H1 (cell line): Measurements from ENCODE around the gene BSX. TPM values are rescaled to one million over a fixed set of nuclear protein-coding genes. Genes with fewer than 3 reads are reported as not detected.

ENCODE experiments used
- CTCF ChIA-PET: fragments of 300-600 bp; sonication (Branson Sonifier 250); formaldehyde crosslinking; loops from one replicate; lab custom pipeline; 2021; ENCODE audit not compliant: partially characterized antibody; lab: Charles Lee
- POLR2A ChIA-PET: fragments of 300-600 bp; sonication (Branson Sonifier 250); formaldehyde crosslinking; loops from one replicate; lab custom pipeline; 2021; ENCODE audit warnings: inconsistent platforms; ENCODE audit not compliant: partially characterized antibody; lab: Charles Lee
- DNase-seq, 2 experiments: peaks; one replicate each; pipeline versions ENCODE4 v3.0.0 to v3.0.0-alpha.2; 2010 to 2022; ENCODE audit warnings: low spot score in 2 of 2, low read depth in 1 of 2, mixed read lengths in 1 of 2
- FAIRE-seq: peaks from 2 replicates; lab custom pipeline; 2011; peaks lifted over from hg19 to GRCh38; lab: Jason Lieb, UNC
- H2AFZ ChIP-seq: 2 replicates; pipeline ENCODE4 v1.8.1; 2012; ENCODE audit warnings: low read length, inconsistent platforms
- H2AK5ac ChIP-seq: 2 replicates; pipeline ENCODE4 v1.6.1; 2013; ENCODE audit warnings: low read depth, low read length
- H2BK120ac ChIP-seq: replicated peaks from 2 replicates; pipeline ENCODE3; 2013; ENCODE audit warnings: low read depth, low read length, inconsistent platforms
- H2BK12ac ChIP-seq: 2 replicates; pipeline ENCODE4 v1.6.1; 2013; ENCODE audit warnings: low read depth, low read length
- H2BK15ac ChIP-seq: 2 replicates; pipeline ENCODE4 v1.6.1; 2013; ENCODE audit warnings: low read length
- H2BK20ac ChIP-seq: 2 replicates; pipeline ENCODE4 v1.6.1; 2013; ENCODE audit warnings: low read length
- H2BK5ac ChIP-seq: 2 replicates; pipeline ENCODE4 v1.6.1; 2013; ENCODE audit warnings: low read depth, low read length
- H3K14ac ChIP-seq: 2 replicates; pipeline ENCODE4 v1.6.1; 2013; ENCODE audit warnings: inconsistent platforms; ENCODE audit not compliant: insufficient read length
- H3K18ac ChIP-seq: 2 replicates; pipeline ENCODE4 v1.6.1; 2013; ENCODE audit warnings: low read length; ENCODE audit errors: extremely low read depth
- H3K23ac ChIP-seq: 2 replicates; pipeline ENCODE4 v1.6.1; 2013; ENCODE audit warnings: inconsistent platforms; ENCODE audit not compliant: insufficient read length
- H3K23me2 ChIP-seq: 2 replicates; pipeline ENCODE4 v1.6.1; 2013; ENCODE audit warnings: low read depth, low read length
- H3K27ac ChIP-seq: 2 replicates; pipeline ENCODE4 v1.6.1; 2011; ENCODE audit warnings: low read depth, low read length, inconsistent platforms
- H3K27me3 ChIP-seq, 4 experiments: replicated peaks in 1 of 4; 1 replicate in 1 of 4; 2 replicates in 3 of 4; pipeline versions ENCODE4 v1.6.1 to v1.8.1; 2011 to 2013; ENCODE audit warnings: low read length in 3 of 4, mild to moderate bottlenecking in 3 of 4, inconsistent platforms in 2 of 4, mixed read lengths in 2 of 4, moderate library complexity in 1 of 4; ENCODE audit not compliant: control insufficient read depth in 3 of 4, insufficient read depth in 3 of 4; ENCODE audit errors: extremely low read depth in 1 of 4
- H3K36me3 ChIP-seq, 4 experiments: 2 replicates each; pipeline versions ENCODE4 v1.6.1 to v1.8.1; 2011 to 2013; ENCODE audit warnings: mild to moderate bottlenecking in 4 of 4, low read length in 3 of 4, moderate library complexity in 2 of 4, control low read depth in 1 of 4, inconsistent platforms in 1 of 4; ENCODE audit not compliant: insufficient read depth in 4 of 4, control insufficient read depth in 2 of 4
- H3K4ac ChIP-seq: replicated peaks from 2 replicates; pipeline ENCODE3; 2013; ENCODE audit warnings: low read length, low read depth, mixed read lengths, inconsistent platforms; ENCODE audit not compliant: insufficient read length
- H3K4me1 ChIP-seq, 4 experiments: replicated peaks in 1 of 4; 1 replicate in 1 of 4; 2 replicates in 3 of 4; pipeline versions ENCODE4 v1.6.1 to v1.8.1; 2011 to 2013; ENCODE audit warnings: low read length in 3 of 4, inconsistent platforms in 2 of 4, mixed read lengths in 1 of 4; ENCODE audit not compliant: insufficient read depth in 4 of 4, control insufficient read depth in 3 of 4
- H3K4me2 ChIP-seq, 2 experiments: 2 replicates each; pipeline versions ENCODE4 v1.6.1 to v1.8.1; 2011 to 2013; ENCODE audit warnings: low read depth in 2 of 2, low read length in 2 of 2, control low read depth in 1 of 2, inconsistent platforms in 1 of 2, mild to moderate bottlenecking in 1 of 2; ENCODE audit not compliant: insufficient read depth in 1 of 2
- H3K4me3 ChIP-seq, 4 experiments: fragments of 200-600, 300-600 bp in 1 of 4; sonication (generic), shearing (Covaris generic), sonication (Bioruptor Twin) in 1 of 4; 2 replicates each; pipeline versions ENCODE4 v1.5.1 to v1.8.1; 2011 to 2016; ENCODE audit warnings: low read length in 4 of 4, low read depth in 3 of 4, control low read depth in 2 of 4, inconsistent platforms in 2 of 4, mild to moderate bottlenecking in 2 of 4, mixed read lengths in 1 of 4, moderate library complexity in 1 of 4; ENCODE audit not compliant: insufficient read depth in 2 of 4; ENCODE audit errors: extremely low read depth in 1 of 4
- H3K56ac ChIP-seq: replicated peaks from 2 replicates; pipeline ENCODE3; 2013; ENCODE audit warnings: low read depth, mild to moderate bottlenecking, mixed read lengths, low read length, inconsistent platforms; ENCODE audit not compliant: insufficient read length
- H3K79me1 ChIP-seq: 2 replicates; pipeline ENCODE4 v1.6.1; 2013; ENCODE audit warnings: low read depth, low read length, control low read depth
- H3K79me2 ChIP-seq, 2 experiments: 2 replicates each; pipeline versions ENCODE4 v1.6.1 to v1.8.1; 2012 to 2013; ENCODE audit warnings: low read length in 2 of 2, mild to moderate bottlenecking in 2 of 2, inconsistent platforms in 1 of 2; ENCODE audit not compliant: insufficient read depth in 2 of 2, control insufficient read depth in 1 of 2
- H3K9ac ChIP-seq, 4 experiments: replicated peaks in 1 of 4; 1 replicate in 1 of 4; 2 replicates in 3 of 4; pipeline versions ENCODE4 v1.6.1 to v1.8.1; 2011 to 2013; ENCODE audit warnings: low read depth in 3 of 4, low read length in 3 of 4, control low read depth in 2 of 4, mild to moderate bottlenecking in 2 of 4, moderate library complexity in 2 of 4, inconsistent platforms in 1 of 4; ENCODE audit errors: extremely low read depth in 1 of 4
- H3K9me3 ChIP-seq, 2 experiments: 2 replicates each; pipeline versions ENCODE4 v1.6.1 to v1.8.1; 2012 to 2013; ENCODE audit warnings: mild to moderate bottlenecking in 2 of 2, moderate library complexity in 2 of 2, control low read depth in 1 of 2, inconsistent platforms in 1 of 2, low read depth in 1 of 2, low read length in 1 of 2, mixed read lengths in 1 of 2; ENCODE audit not compliant: insufficient read depth in 2 of 2
- H4K20me1 ChIP-seq, 2 experiments: replicated peaks in 1 of 2; 2 replicates each; pipeline versions ENCODE3 to v1.8.1; 2011 to 2013; ENCODE audit warnings: inconsistent platforms in 2 of 2, low read length in 2 of 2, mild to moderate bottlenecking in 1 of 2; ENCODE audit not compliant: insufficient read depth in 2 of 2, control insufficient read depth in 1 of 2
- H4K5ac ChIP-seq: 2 replicates; pipeline ENCODE4 v1.6.1; 2013; ENCODE audit warnings: low read length, low read depth, mixed read lengths, inconsistent platforms; ENCODE audit not compliant: insufficient read length
- H4K8ac ChIP-seq: 2 replicates; pipeline ENCODE4 v1.8.0; 2013; ENCODE audit warnings: mild to moderate bottlenecking, moderate library complexity, low read length, inconsistent platforms; ENCODE audit not compliant: insufficient read depth; ENCODE audit errors: extremely low read depth
- H4K91ac ChIP-seq: replicated peaks from 2 replicates; pipeline ENCODE3; 2013; ENCODE audit warnings: low read length, mixed read lengths, inconsistent platforms; ENCODE audit not compliant: insufficient read length
- ASH2L ChIP-seq: fragments of 200-600, 300-600 bp; sonication (generic); IDR thresholded peaks from one replicate; pipeline ENCODE4 v1.7.1; 2017; ENCODE audit warnings: low read length
- ATF2 ChIP-seq: IDR thresholded peaks from 2 replicates; pipeline ENCODE4 v1.6.1; 2012; ENCODE audit warnings: low read length, inconsistent platforms
- CBX8 ChIP-seq: fragments of 300-800, 300-1000 bp; sonication (generic); IDR thresholded peaks from 2 replicates; pipeline ENCODE4 v1.7.1; 2016; ENCODE audit warnings: low read depth, low read length, borderline replicate concordance
- CHD2 ChIP-seq: IDR thresholded peaks from 2 replicates; pipeline ENCODE4 v1.6.1; 2012; ENCODE audit warnings: low read length, improper control_type of control experiment
- HDAC2 ChIP-seq, 2 experiments: fragments of 300-600 bp in 1 of 2; sonication (generic) in 1 of 2; IDR thresholded peaks; 2 replicates each; pipeline ENCODE4 v1.6.1; 2011 to 2012; ENCODE audit warnings: low read depth in 2 of 2, low read length in 2 of 2, mild to moderate bottlenecking in 2 of 2, moderate library complexity in 2 of 2, borderline replicate concordance in 1 of 2, inconsistent platforms in 1 of 2
- JUND ChIP-seq: IDR thresholded peaks from 2 replicates; pipeline ENCODE4 v1.6.1; 2011; ENCODE audit warnings: mild to moderate bottlenecking, improper control_type of control experiment, low read length
- MAFK ChIP-seq: IDR thresholded peaks from 2 replicates; pipeline ENCODE4 v1.6.1; 2012; ENCODE audit warnings: low read depth, mild to moderate bottlenecking, improper control_type of control experiment, low read length
- RFX5 ChIP-seq: IDR thresholded peaks from 2 replicates; pipeline ENCODE4 v1.6.1; 2011; ENCODE audit warnings: low read depth, low read length, improper control_type of control experiment, borderline replicate concordance
- SP1 ChIP-seq: IDR thresholded peaks from 2 replicates; pipeline ENCODE4 v1.6.1; 2011; ENCODE audit warnings: low read depth, low read length
- SP4 ChIP-seq: IDR thresholded peaks from 2 replicates; pipeline ENCODE4 v1.6.1; 2012; ENCODE audit warnings: low read length, inconsistent platforms
- TAF1 ChIP-seq: IDR thresholded peaks from 2 replicates; pipeline ENCODE4 v1.6.1; 2011; ENCODE audit warnings: mild to moderate bottlenecking, low read depth, low read length
- WGBS, 2 experiments: shearing (Covaris generic) in 1 of 2; methylation state at CpG; one replicate each; pipeline versions ENCODE4 v1.1.6 to v1.1.7; 2013 to 2015; ENCODE audit warnings: low lambda C conversion rate in 2 of 2, mixed read lengths in 2 of 2, inconsistent platforms in 1 of 2, low coverage in 1 of 2, missing lambda C conversion rate in 1 of 2; ENCODE audit not compliant: insufficient replicate concordance in 2 of 2, insufficient coverage in 1 of 2, insufficient read length in 1 of 2; ENCODE audit errors: extremely low coverage in 1 of 2, missing lambda C conversion rate in 1 of 2; 5-methylcytosine and 5-hydroxymethylcytosine counted together
- polyA plus RNA-seq, 7 experiments: library from polyadenylated mRNA; depleted of rRNA in 3 of 7; stranded (reverse) in 5 of 7; unstranded in 2 of 7; fragments of >200 nt in 5 of 7; fragments of 200-250 nt in 2 of 7; gene quantifications; 1 replicate in 5 of 7; 2 replicates in 1 of 7; 4 replicates in 1 of 7; pipeline versions ENCODE4 v1.2.1 to v1.2.3, GENCODE V29; 2011 to 2013; ENCODE audit warnings: missing spikeins in 2 of 7, mixed read lengths in 2 of 7
- total RNA-seq: library from RNA; stranded (reverse); fragmentation: NEBNext Ultra II Directional; extraction: Animal tissue kit (Norgen Biotek cat#: 25700); gene quantifications from 2 replicates; pipeline ENCODE4 v1.2.1, GENCODE V29; 2021

The BSX gene
- total and polyA plus RNA-seq, 2 of the 8 experiments (the other 6 are each of a cell fraction or from before 2014, with no cell fraction given): not detected

- Histone ChIP-seq H2BK5ac (no peak overlapping the region), H3K4me3 (no peak overlapping the region), H4K20me1 (no peaks in the 10 kb centered on the region), H3K23ac (no peak overlapping the region), H2BK20ac (no peak overlapping the region), H2BK12ac (no peak overlapping the region), H3K36me3 (no peaks in the 10 kb centered on the region), H3K56ac (no peak overlapping the region), H2AK5ac (no peak overlapping the region), H3K79me2 (no peaks in the 10 kb centered on the region), H3K27me3 (no peaks in the 10 kb centered on the region), H3K4ac (no peak overlapping the region), H3K23me2 (no peaks in the 10 kb centered on the region), H3K9ac (no peak overlapping the region), H2BK15ac (no peak overlapping the region), H4K8ac (no peak overlapping the region), H2BK120ac (no peak overlapping the region), H3K27ac (no peak overlapping the region), H3K4me1 (peaks cover 0 to 2% (median 0%) of the 10 kb centered on the region in 4 experiments; a peak in 1 of 7 replicates), H3K4me2 (no peak overlapping the region), H2AFZ (no peak overlapping the region), H3K18ac (no peak overlapping the region), H3K9me3 (no peaks in the 10 kb centered on the region), H4K5ac (no peak overlapping the region), H3K14ac (no peak overlapping the region), H3K79me1 (no peaks in the 10 kb centered on the region), H4K91ac (no peak overlapping the region)
- 92% methylated on average over 4 of the region's 4 CpGs; no CpG with 5 or more reads in 1 of the 2 experiments for WGBS, 2 experiments
- DNase-seq (no peak), FAIRE-seq (no peak)
- CTCF ChIA-PET: interaction anchor here (0.7 to 0.9 kb wide), 2 partner anchors 14 to 25 kb away, joined by 3 read pairs; no protein-coding TSS in a partner anchor
- TF ChIP-seq JUND (no peak), ATF2 (no peak), SP4 (no peak), RFX5 (no peak), MAFK (no peak), TAF1 (no peak), ASH2L (no peak), HDAC2 (IDR thresholded peaks at IDR 0.05; ENCODE audit: borderline replicate concordance in 1 of 2, low read depth in 2 of 2, low read length in 2 of 2) (no peak), CBX8 (no peak), SP1 (no peak), CHD2 (no peak)
- POLR2A ChIA-PET: no interaction called here
Observed at GRCh38 chr11:122954455-122954854, 27.2 kb downstream of the BSX start.
